ENCODE data around the gene C11orf91.

DNA sequence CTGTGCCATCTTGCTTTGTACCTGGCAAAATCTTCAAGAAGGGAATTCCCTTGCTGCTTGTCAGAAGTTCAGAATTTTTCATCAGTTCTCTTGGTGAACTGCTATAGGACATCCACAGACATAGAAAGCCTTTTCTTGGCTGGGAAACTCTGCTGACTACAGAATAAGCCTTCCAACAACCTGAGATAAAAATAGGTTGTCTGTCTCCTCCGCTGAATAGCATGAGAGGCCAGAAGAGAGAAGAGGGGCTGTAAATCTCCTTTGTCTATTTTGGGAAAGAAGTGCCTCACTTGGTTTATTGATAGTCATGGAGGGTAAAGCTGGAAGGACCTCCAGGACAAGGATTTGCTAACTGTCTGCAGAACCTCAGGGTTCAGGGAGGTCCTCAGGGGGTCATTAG lies 48.2 kb downstream of the C11orf91 start:
- no peak for TF ChIP-seq EZH2 (IDR thresholded peaks at IDR 0.05; ENCODE audit: borderline replicate concordance, low read depth, low read length, severe bottlenecking)
- TF ChIP-seq, protein P1, sequence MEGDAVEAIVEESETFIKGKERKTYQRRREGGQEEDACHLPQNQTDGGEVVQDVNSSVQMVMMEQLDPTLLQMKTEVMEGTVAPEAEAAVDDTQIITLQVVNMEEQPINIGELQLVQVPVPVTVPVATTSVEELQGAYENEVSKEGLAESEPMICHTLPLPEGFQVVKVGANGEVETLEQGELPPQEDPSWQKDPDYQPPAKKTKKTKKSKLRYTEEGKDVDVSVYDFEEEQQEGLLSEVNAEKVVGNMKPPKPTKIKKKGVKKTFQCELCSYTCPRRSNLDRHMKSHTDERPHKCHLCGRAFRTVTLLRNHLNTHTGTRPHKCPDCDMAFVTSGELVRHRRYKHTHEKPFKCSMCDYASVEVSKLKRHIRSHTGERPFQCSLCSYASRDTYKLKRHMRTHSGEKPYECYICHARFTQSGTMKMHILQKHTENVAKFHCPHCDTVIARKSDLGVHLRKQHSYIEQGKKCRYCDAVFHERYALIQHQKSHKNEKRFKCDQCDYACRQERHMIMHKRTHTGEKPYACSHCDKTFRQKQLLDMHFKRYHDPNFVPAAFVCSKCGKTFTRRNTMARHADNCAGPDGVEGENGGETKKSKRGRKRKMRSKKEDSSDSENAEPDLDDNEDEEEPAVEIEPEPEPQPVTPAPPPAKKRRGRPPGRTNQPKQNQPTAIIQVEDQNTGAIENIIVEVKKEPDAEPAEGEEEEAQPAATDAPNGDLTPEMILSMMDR (IDR thresholded peaks at IDR 0.05; ENCODE audit: borderline replicate concordance, extremely low read depth, low read length, poor library complexity, severe bottlenecking) = no peak

All from DND-41 (cell line).